ENCODE measurements around the gene ECHDC3. TPM values are rescaled to one million over a fixed set of nuclear protein-coding genes. Genes with fewer than 3 reads are reported as not detected.

Gene ECHDC3
- total RNA-seq, 1 experiment from 2014 or later = 30.1 TPM

DNA sequence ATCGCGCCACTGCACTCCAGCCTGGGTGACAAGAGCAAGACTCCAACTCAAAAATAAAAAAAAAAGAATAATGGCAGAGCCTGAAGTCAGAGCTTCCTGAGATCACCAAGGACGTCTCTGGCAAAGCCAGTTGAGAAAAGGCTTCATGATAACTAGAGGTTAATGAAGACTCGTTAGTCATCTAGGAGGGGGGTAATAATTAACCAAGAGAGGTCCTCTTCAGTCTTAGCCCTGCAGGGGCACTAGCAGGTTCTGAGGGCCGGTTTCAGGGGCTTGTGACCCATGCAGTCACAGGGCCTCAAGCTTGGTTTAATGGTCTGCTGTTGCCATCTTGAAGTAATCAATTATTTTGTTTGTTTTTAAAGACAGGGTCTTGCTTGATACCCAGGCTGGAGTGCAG is 52.4 kb downstream of the ECHDC3 start:
- ChIA-PET POLR2A (interaction anchor here (0.6 to 2.8 kb wide), 15 partner anchors 11 to 1106 kb away, joined by 3 to 39 read pairs (median 5); no protein-coding TSS in a partner anchor), CTCF (interaction anchor here (0.8 to 3.9 kb wide), 11 partner anchors 12 to 192 kb away, joined by 3 to 47 read pairs (median 9); no protein-coding TSS in a partner anchor)
- H3K27ac Mint-ChIP-seq (ENCODE audit: unreplicated experiment) = peak overlapping the region; percentile 92
- no peak overlapping the region for H3K4me3 ChIP-seq (ENCODE audit: low read depth, low read length)
- H3K4me3 Mint-ChIP-seq (ENCODE audit: unreplicated experiment) = peak overlapping the region; percentile 56
- peak; percentile 82 to 87 for DNase-seq
- H3K9me3 ChIP-seq = no peaks in the 10 kb centered on the region
- peaks cover 16% of the 10 kb centered on the region for H3K36me3 Mint-ChIP-seq (ENCODE audit: insufficient read depth, unreplicated experiment)
- no peaks in the 10 kb centered on the region for H3K27me3 Mint-ChIP-seq (ENCODE audit: insufficient read depth, unreplicated experiment)
- TF ChIP-seq, protein P1, sequence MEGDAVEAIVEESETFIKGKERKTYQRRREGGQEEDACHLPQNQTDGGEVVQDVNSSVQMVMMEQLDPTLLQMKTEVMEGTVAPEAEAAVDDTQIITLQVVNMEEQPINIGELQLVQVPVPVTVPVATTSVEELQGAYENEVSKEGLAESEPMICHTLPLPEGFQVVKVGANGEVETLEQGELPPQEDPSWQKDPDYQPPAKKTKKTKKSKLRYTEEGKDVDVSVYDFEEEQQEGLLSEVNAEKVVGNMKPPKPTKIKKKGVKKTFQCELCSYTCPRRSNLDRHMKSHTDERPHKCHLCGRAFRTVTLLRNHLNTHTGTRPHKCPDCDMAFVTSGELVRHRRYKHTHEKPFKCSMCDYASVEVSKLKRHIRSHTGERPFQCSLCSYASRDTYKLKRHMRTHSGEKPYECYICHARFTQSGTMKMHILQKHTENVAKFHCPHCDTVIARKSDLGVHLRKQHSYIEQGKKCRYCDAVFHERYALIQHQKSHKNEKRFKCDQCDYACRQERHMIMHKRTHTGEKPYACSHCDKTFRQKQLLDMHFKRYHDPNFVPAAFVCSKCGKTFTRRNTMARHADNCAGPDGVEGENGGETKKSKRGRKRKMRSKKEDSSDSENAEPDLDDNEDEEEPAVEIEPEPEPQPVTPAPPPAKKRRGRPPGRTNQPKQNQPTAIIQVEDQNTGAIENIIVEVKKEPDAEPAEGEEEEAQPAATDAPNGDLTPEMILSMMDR (IDR thresholded peaks at IDR 0.05; ENCODE audit: insufficient read depth in 1 of 2, low read depth in 1 of 2, low read length in 1 of 2, severe bottlenecking in 1 of 2, unreplicated experiment in 1 of 2) = peak in 1 of 2 experiments; percentile 33
- peaks cover 46% of the 10 kb centered on the region for H3K4me1 Mint-ChIP-seq (ENCODE audit: low read depth, unreplicated experiment)
- H3K9me3 Mint-ChIP-seq (ENCODE audit: unreplicated experiment) = no peaks in the 10 kb centered on the region
- no TSS peak for BruUV-seq (replicated peaks)
- no peaks in the 10 kb centered on the region for H3K36me3 ChIP-seq (ENCODE audit: control insufficient read depth, insufficient read depth, low read length)
- H3K27me3 ChIP-seq (replicated peaks; ENCODE audit: control insufficient read depth, insufficient read depth, low read length) = no peaks in the 10 kb centered on the region
- H3K4me1 ChIP-seq = peaks cover 38% of the 10 kb centered on the region
- intact Hi-C loops (cut with micrococcal nuclease; ENCODE audit: unreplicated experiment) = loop anchor here (1.0 to 5.0 kb wide), 6 partner anchors 16 to 192 kb away; no protein-coding TSS in a partner anchor

DNA sequence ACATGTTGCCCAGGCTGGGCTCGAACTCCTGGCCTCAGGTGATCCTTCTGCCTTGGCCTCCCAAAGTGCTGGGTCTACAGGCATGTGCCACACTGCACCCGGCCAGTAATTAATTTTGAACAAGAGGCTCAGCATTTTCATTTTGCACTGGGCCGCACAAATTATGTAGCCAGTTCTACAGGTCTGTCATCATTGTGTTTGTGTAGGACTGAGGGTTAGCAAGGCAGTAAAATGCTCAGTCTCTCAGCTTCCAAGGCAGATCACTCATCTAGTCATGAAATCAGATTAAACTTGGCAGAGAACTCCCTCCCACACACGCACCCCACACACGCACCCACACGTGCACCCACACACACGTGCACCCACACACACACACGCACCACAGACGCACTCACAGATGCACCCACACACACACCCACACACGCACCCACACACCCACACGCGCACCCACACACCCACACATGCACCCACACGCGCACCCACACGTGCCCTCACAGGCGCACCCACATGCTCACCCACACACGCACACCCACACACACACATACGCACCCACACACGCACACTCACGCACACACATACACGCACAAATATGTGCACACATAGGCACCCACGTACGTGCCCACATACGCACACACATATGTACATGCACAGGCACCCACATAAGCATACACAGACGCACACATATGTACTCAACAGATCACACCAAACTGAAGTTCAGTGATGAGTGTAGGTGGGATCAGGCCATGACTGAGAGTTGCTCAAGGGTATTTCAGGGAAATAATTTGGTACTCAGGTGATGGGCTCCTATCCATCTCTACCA is 53.1 kb downstream of the ECHDC3 start:
- H3K36me3 Mint-ChIP-seq (ENCODE audit: insufficient read depth, unreplicated experiment) = peaks cover 16% of the 10 kb centered on the region
- H3K27me3 Mint-ChIP-seq (ENCODE audit: insufficient read depth, unreplicated experiment) = no peaks in the 10 kb centered on the region
- POLR2A ChIA-PET = interaction anchor here (0.6 to 2.8 kb wide), 8 partner anchors 25 to 1106 kb away, joined by 3 to 39 read pairs (median 4); no protein-coding TSS in a partner anchor
- no peak overlapping the region for H3K4me3 ChIP-seq (ENCODE audit: low read depth, low read length)
- peaks cover 38% of the 10 kb centered on the region for H3K4me1 ChIP-seq
- TF ChIP-seq, protein P1 (IDR thresholded peaks at IDR 0.05; ENCODE audit: insufficient read depth in 1 of 2, low read depth in 1 of 2, low read length in 1 of 2, severe bottlenecking in 1 of 2, unreplicated experiment in 1 of 2) = no peak
- no peaks in the 10 kb centered on the region for H3K27me3 ChIP-seq (replicated peaks; ENCODE audit: control insufficient read depth, insufficient read depth, low read length)
- intact Hi-C loops (cut with micrococcal nuclease; ENCODE audit: unreplicated experiment) = no loop called here
- no peaks in the 10 kb centered on the region for H3K9me3 ChIP-seq
- CTCF ChIA-PET = interaction anchor here (0.7 to 3.9 kb wide), 6 partner anchors 13 to 155 kb away, joined by 6 to 47 read pairs (median 10); no protein-coding TSS in a partner anchor
- peak overlapping the region; percentile 92 for H3K27ac Mint-ChIP-seq (ENCODE audit: unreplicated experiment)
- no peaks in the 10 kb centered on the region for H3K9me3 Mint-ChIP-seq (ENCODE audit: unreplicated experiment)
- H3K4me1 Mint-ChIP-seq (ENCODE audit: low read depth, unreplicated experiment) = peaks cover 46% of the 10 kb centered on the region
- peak overlapping the region; percentile 16 for H3K4me3 Mint-ChIP-seq (ENCODE audit: unreplicated experiment)
- no peaks in the 10 kb centered on the region for H3K36me3 ChIP-seq (ENCODE audit: control insufficient read depth, insufficient read depth, low read length)
- BruUV-seq (replicated peaks) = no TSS peak
- peak in 1 of 2 experiments; percentile 38 for DNase-seq

DNA sequence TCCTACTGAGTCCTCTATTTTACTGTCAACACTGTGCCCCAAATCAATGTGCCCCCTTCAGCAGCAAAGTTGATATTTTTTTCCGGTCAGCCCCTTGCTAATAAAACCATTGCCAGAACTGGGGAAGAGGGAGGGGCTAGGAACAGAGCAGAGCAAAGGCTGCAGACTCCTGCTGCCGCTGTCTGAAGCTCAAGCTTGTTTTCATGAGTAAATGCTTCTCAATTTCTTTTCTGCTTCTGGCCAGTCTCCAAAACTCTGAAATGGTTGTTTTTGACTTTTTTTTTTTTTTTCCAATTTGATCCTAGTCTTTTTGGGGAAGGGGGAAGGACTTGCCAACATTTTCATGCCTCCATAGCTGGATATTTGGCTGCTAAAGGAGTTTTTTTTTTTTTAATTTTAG is 54.3 kb downstream of the ECHDC3 start:
- H3K9me3 Mint-ChIP-seq (ENCODE audit: unreplicated experiment) = no peaks in the 10 kb centered on the region
- H3K4me1 Mint-ChIP-seq (ENCODE audit: low read depth, unreplicated experiment) = peaks cover 46% of the 10 kb centered on the region
- no peaks in the 10 kb centered on the region for H3K9me3 ChIP-seq
- BruUV-seq (replicated peaks) = no TSS peak
- no peaks in the 10 kb centered on the region for H3K27me3 ChIP-seq (replicated peaks; ENCODE audit: control insufficient read depth, insufficient read depth, low read length)
- no peak overlapping the region for H3K4me3 Mint-ChIP-seq (ENCODE audit: unreplicated experiment)
- intact Hi-C loops (cut with micrococcal nuclease; ENCODE audit: unreplicated experiment) = no loop called here
- H3K27me3 Mint-ChIP-seq (ENCODE audit: insufficient read depth, unreplicated experiment) = no peaks in the 10 kb centered on the region
- DNase-seq = no peak
- no peaks in the 10 kb centered on the region for H3K36me3 ChIP-seq (ENCODE audit: control insufficient read depth, insufficient read depth, low read length)
- ChIA-PET CTCF (no interaction called here), POLR2A (interaction anchor here (0.6 to 0.7 kb wide), 2 partner anchors 21 to 843 kb away, joined by 4 to 6 read pairs; no protein-coding TSS in a partner anchor)
- no peak overlapping the region for H3K27ac Mint-ChIP-seq (ENCODE audit: unreplicated experiment)
- H3K4me3 ChIP-seq (ENCODE audit: low read depth, low read length) = no peak overlapping the region
- TF ChIP-seq, protein P1 (IDR thresholded peaks at IDR 0.05; ENCODE audit: insufficient read depth in 1 of 2, low read depth in 1 of 2, low read length in 1 of 2, severe bottlenecking in 1 of 2, unreplicated experiment in 1 of 2) = no peak
- peaks cover 16% of the 10 kb centered on the region for H3K36me3 Mint-ChIP-seq (ENCODE audit: insufficient read depth, unreplicated experiment)
- peaks cover 38% of the 10 kb centered on the region for H3K4me1 ChIP-seq
